K562 (cell line): ENCODE measurements around the gene MEIS1. TPM values are rescaled to one million over a fixed set of nuclear protein-coding genes. Genes with fewer than 3 reads are reported as not detected.

ENCODE experiments used
- CC2D1A ChIP-seq: fragments of 450-650 bp; IDR thresholded peaks from 2 replicates; pipeline ENCODE4 v1.6.1; 2017; ENCODE audit warnings: mild to moderate bottlenecking
- HMGN3 ChIP-seq: IDR thresholded peaks from 2 replicates; pipeline ENCODE4 v1.6.1; 2011; ENCODE audit warnings: borderline replicate concordance, low read depth, mild to moderate bottlenecking, mixed read lengths, low read length; ENCODE audit not compliant: insufficient read length; ENCODE audit errors: extremely low read depth
- NCOA2 ChIP-seq, 2 experiments: fragments of 450-650 bp; IDR thresholded peaks; 2 replicates each; pipeline ENCODE4 v1.6.1; 2018; ENCODE audit warnings: mild to moderate bottlenecking in 2 of 2, moderate library complexity in 1 of 2; ENCODE audit not compliant: partially characterized antibody in 2 of 2
- NR2F6 ChIP-seq: fragments of 450-650 bp; formaldehyde crosslinking; IDR thresholded peaks from 2 replicates; pipeline ENCODE4 v1.4.0; 2020; ENCODE audit warnings: mild to moderate bottlenecking
- POU5F1 ChIP-seq: fragments of 150-350 bp; IDR thresholded peaks from 2 replicates; pipeline ENCODE4 v1.6.1; 2014; ENCODE audit warnings: borderline replicate concordance, low read length, low read depth, mild to moderate bottlenecking; ENCODE audit not compliant: partially characterized antibody
- SIRT6 ChIP-seq: IDR thresholded peaks from one replicate; pipeline ENCODE4 v1.6.1; 2012; ENCODE audit warnings: low read depth, mild to moderate bottlenecking, control low read depth, inconsistent platforms, low read length, moderate library complexity
- ZKSCAN8 ChIP-seq: fragments of 200-800 bp; sonication (Bioruptor generic); IDR thresholded peaks from 2 replicates; pipeline ENCODE4 v1.6.1; 2016; ENCODE audit warnings: missing genetic modification characterization, missing compliant biosample characterization
- ZNF347 ChIP-seq: fragments of 450-650 bp; formaldehyde crosslinking; IDR thresholded peaks from 2 replicates; pipeline ENCODE4 v1.4.0; 2020; ENCODE audit warnings: low read depth, mild to moderate bottlenecking, moderate library complexity
- ZNF511 ChIP-seq: sonication (generic); formaldehyde crosslinking; IDR thresholded peaks from 2 replicates; pipeline ENCODE4 v1.8.0; 2022; ENCODE audit warnings: mild to moderate bottlenecking, missing genetic modification reagents
- ZNF778 ChIP-seq: fragments of 450-650 bp; formaldehyde crosslinking; IDR thresholded peaks from 2 replicates; pipeline ENCODE4 v1.4.0; 2020; ENCODE audit warnings: mild to moderate bottlenecking, moderate library complexity
- polyA plus RNA-seq, 8 experiments: library from polyadenylated mRNA; depleted of rRNA in 4 of 8; stranded (reverse) in 5 of 8; unstranded in 3 of 8; fragments of >200 nt; fragmentation: Nextera tagmentation in 2 of 8; fragmentation: Illumina TruSeq in 1 of 8; extraction: Ambion mirVana in 2 of 8; extraction: Trizol in 1 of 8; gene quantifications; 2 replicates each; pipeline versions ENCODE4 v1.2.1 to v1.2.3, GENCODE V29; 2011 to 2014; ENCODE audit warnings: inconsistent platforms in 1 of 8, missing spikeins in 1 of 8
- total RNA-seq, 7 experiments: library from RNA; depleted of rRNA in 6 of 7; stranded (reverse); fragments of >200 nt in 6 of 7; fragmentation: Illumina TruSeq in 2 of 7; extraction: Trizol in 2 of 7; gene quantifications; 2 replicates each; pipeline versions ENCODE4 v1.2.1 to v1.2.3, GENCODE V29; 2011 to 2021; ENCODE audit warnings: low replicate concordance in 1 of 7
- TF ChIP-seq, protein P1 (sequence below): fragments of 250-450 bp; sonication (Bioruptor Pico); IDR thresholded peaks from 2 replicates; pipeline ENCODE4 v1.5.0; 2020; ENCODE audit warnings: mild to moderate bottlenecking, borderline replicate concordance
- TF ChIP-seq, protein P2 (sequence below): fragments of 250-450 bp; sonication (Bioruptor Pico); IDR thresholded peaks from 2 replicates; pipeline ENCODE4 v1.5.0; 2021; ENCODE audit warnings: mild to moderate bottlenecking, moderate library complexity
- TF ChIP-seq, protein P3 (sequence below): sonication (generic); formaldehyde crosslinking; IDR thresholded peaks from 2 replicates; pipeline ENCODE4 v1.8.1; 2023; ENCODE audit warnings: mild to moderate bottlenecking, missing genetic modification reagents, moderate library complexity

MEIS1 gene
- total and polyA plus RNA-seq, 9 of the 15 experiments (the other 6 are each of a cell fraction or from before 2014, with no cell fraction given) = 2.3 to 9.0 (median 5.9) TPM

DNA sequence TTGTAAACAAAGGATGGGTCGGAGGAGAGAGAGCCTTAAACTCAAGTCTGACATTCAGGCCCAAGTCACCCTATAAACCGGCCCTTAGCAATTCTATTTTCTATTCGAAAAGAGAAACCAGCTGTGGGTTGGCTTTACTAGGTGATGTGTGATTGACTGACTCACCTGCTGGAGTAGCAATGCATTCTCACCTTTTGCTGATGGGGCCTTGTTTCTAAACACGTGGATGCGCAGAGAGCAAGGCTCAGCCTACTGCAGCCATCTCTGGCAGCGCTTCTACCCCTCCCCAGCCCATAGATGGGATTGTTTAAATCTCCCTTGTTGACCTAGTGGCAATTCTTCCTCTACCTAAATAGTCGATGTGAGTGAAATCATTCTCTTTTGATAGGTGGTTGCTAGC, 138.5 kb downstream of the MEIS1 start (continued):
- TF ChIP-seq ZKSCAN8 = no peak
- TF ChIP-seq HMGN3 = no peak
- TF ChIP-seq POU5F1 = no peak
- no peak for TF ChIP-seq CC2D1A
- TF ChIP-seq ZNF347 = no peak
- TF ChIP-seq, protein P1, sequence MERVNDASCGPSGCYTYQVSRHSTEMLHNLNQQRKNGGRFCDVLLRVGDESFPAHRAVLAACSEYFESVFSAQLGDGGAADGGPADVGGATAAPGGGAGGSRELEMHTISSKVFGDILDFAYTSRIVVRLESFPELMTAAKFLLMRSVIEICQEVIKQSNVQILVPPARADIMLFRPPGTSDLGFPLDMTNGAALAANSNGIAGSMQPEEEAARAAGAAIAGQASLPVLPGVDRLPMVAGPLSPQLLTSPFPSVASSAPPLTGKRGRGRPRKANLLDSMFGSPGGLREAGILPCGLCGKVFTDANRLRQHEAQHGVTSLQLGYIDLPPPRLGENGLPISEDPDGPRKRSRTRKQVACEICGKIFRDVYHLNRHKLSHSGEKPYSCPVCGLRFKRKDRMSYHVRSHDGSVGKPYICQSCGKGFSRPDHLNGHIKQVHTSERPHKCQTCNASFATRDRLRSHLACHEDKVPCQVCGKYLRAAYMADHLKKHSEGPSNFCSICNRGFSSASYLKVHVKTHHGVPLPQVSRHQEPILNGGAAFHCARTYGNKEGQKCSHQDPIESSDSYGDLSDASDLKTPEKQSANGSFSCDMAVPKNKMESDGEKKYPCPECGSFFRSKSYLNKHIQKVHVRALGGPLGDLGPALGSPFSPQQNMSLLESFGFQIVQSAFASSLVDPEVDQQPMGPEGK (CRISPR knock-in tag) = no peak
- TF ChIP-seq ZNF778 (CRISPR knock-in tag) = no peak
- no peak for TF ChIP-seq SIRT6
- TF ChIP-seq NCOA2 (IDR thresholded peaks at IDR 0.05; ENCODE audit: partially characterized antibody in 2 of 2) = no peak
- TF ChIP-seq, protein P2, sequence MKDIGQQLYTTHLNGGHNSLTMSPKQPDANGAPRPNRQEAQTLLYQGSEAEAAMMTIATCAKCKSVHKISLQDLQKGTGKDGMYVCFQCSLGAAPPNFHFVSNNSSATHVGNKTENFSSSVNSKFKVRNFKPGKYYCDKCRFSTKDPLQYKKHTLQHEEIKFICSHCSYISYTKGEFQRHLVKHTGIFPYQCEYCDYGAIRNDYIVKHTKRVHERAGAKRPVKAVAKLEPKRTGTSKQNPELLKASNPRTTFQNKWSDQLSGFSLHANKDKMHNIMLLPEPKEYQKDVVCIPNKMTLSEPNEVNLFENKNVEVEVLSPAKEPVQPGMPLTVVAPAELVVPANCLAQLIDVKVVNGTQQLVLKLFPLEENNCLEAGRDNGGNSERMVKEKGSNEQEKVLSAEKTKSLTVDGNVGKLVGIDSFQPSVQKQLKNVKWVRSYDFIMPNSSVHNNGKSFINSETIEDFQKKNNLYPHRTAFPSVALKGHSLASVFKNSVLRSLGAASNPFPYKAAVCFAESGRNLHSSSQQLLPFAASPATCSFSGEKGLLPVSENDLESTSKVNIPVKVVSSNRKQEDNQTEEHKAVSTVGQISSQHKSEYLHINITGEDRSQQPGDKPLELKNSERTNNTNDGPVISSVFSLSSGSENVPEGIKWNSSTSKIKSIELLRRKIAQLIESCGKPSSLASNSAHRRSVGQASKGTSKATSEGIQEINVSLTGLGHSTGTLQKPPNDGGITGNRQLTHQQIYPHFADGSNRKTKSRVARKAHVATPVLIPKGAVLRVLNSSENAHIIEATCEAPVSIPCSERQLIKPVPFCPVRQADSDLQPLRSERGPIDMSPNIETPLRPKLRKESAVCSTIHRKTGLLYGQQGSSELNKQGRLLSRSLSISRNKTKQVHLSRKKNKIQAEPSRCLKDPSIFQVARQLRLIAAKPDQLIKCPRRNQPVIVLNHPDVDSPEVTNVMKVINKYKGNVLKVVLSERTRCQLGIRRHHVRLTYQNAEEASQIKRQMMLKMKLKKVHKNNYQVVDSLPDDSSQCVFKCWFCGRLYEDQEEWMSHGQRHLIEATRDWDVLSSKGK = no peak
- TF ChIP-seq NR2F6 (CRISPR knock-in tag) = no peak
- TF ChIP-seq, protein P3, sequence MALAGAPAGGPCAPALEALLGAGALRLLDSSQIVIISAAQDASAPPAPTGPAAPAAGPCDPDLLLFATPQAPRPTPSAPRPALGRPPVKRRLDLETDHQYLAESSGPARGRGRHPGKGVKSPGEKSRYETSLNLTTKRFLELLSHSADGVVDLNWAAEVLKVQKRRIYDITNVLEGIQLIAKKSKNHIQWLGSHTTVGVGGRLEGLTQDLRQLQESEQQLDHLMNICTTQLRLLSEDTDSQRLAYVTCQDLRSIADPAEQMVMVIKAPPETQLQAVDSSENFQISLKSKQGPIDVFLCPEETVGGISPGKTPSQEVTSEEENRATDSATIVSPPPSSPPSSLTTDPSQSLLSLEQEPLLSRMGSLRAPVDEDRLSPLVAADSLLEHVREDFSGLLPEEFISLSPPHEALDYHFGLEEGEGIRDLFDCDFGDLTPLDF = no peak
- no peak for TF ChIP-seq ZNF511 (CRISPR knock-in tag)
